K562 (cell line): ENCODE measurements around the gene RAB7A. TPM values are rescaled to one million over a fixed set of nuclear protein-coding genes. Genes with fewer than 3 reads are reported as not detected.

Experiments used
- ARID1B ChIP-seq: fragments of 450-650 bp; IDR thresholded peaks from 2 replicates; pipeline ENCODE4 v1.6.1; 2016; ENCODE audit warnings: antibody characterized with exemption, mild to moderate bottlenecking, inconsistent platforms
- CBX1 ChIP-seq: sonication (generic); IDR thresholded peaks from 2 replicates; pipeline ENCODE4 v1.6.1; 2016; ENCODE audit warnings: antibody characterized with exemption, low read depth, mild to moderate bottlenecking
- EP300 ChIP-seq: IDR thresholded peaks from 2 replicates; pipeline ENCODE4 v1.6.1; 2012; ENCODE audit warnings: low read length, improper control_type of control experiment
- FIP1L1 ChIP-seq: fragments of 200-400 bp; formaldehyde crosslinking; IDR thresholded peaks from 2 replicates; pipeline ENCODE4 v1.6.1; 2018; ENCODE audit warnings: mild to moderate bottlenecking, low read depth, low read length; ENCODE audit not compliant: poor library complexity, severe bottlenecking
- FOXM1 ChIP-seq, 2 experiments: fragments of 450-650 bp in 1 of 2; sonication (generic) in 1 of 2; formaldehyde crosslinking in 1 of 2; IDR thresholded peaks; 2 replicates each; pipeline versions ENCODE4 v1.6.1 to v1.9.0; 2017 to 2022; ENCODE audit warnings: low read depth in 2 of 2, mild to moderate bottlenecking in 2 of 2, missing genetic modification reagents in 1 of 2, moderate library complexity in 1 of 2
- MXI1 ChIP-seq: IDR thresholded peaks from 2 replicates; pipeline ENCODE4 v1.6.1; 2011; ENCODE audit warnings: low read depth, mild to moderate bottlenecking, improper control_type of control experiment, low read length
- TAF9B ChIP-seq: fragments of 450-650 bp; IDR thresholded peaks from 2 replicates; pipeline ENCODE4 v1.6.1; 2018; ENCODE audit warnings: mild to moderate bottlenecking; ENCODE audit not compliant: partially characterized antibody
- ZNF316 ChIP-seq: fragments of 450-650 bp; IDR thresholded peaks from 2 replicates; pipeline ENCODE4 v1.6.1; 2016
- polyA plus RNA-seq, 8 experiments: library from polyadenylated mRNA; depleted of rRNA in 4 of 8; stranded (reverse) in 5 of 8; unstranded in 3 of 8; fragments of >200 nt; fragmentation: Nextera tagmentation in 2 of 8; fragmentation: Illumina TruSeq in 1 of 8; extraction: Ambion mirVana in 2 of 8; extraction: Trizol in 1 of 8; gene quantifications; 2 replicates each; pipeline versions ENCODE4 v1.2.1 to v1.2.3, GENCODE V29; 2011 to 2014; ENCODE audit warnings: inconsistent platforms in 1 of 8, missing spikeins in 1 of 8
- total RNA-seq, 7 experiments: library from RNA; depleted of rRNA in 6 of 7; stranded (reverse); fragments of >200 nt in 6 of 7; fragmentation: Illumina TruSeq in 2 of 7; extraction: Trizol in 2 of 7; gene quantifications; 2 replicates each; pipeline versions ENCODE4 v1.2.1 to v1.2.3, GENCODE V29; 2011 to 2021; ENCODE audit warnings: low replicate concordance in 1 of 7
- TF ChIP-seq, protein P1 (sequence below), 2 experiments: IDR thresholded peaks in 1 of 2; conservative IDR thresholded peaks in 1 of 2; 2 replicates each; pipeline ENCODE4 v1.6.1; 2016; ENCODE audit warnings: low read depth in 2 of 2, mild to moderate bottlenecking in 1 of 2, missing compliant biosample characterization in 1 of 2, missing genetic modification characterization in 1 of 2, moderate library complexity in 1 of 2
- TF ChIP-seq, protein P2 (sequence below): fragments of 450-650 bp; IDR thresholded peaks from 2 replicates; pipeline ENCODE4 v1.6.1; 2016; ENCODE audit warnings: borderline replicate concordance
- TF ChIP-seq, protein P3 (sequence below): sonication (generic); formaldehyde crosslinking; IDR thresholded peaks from 2 replicates; pipeline ENCODE4 v1.8.0; 2022; ENCODE audit warnings: mild to moderate bottlenecking, missing genetic modification reagents
- TF ChIP-seq, protein P4 (sequence below): sonication (generic); formaldehyde crosslinking; IDR thresholded peaks from 2 replicates; pipeline ENCODE4 v1.8.1; 2022; ENCODE audit warnings: missing genetic modification reagents
- TF ChIP-seq, protein P5 (sequence below), 2 experiments: fragments of 450-650 bp; conservative IDR thresholded peaks; 2 replicates each; pipeline ENCODE4 v1.6.1; 2017; ENCODE audit warnings: mild to moderate bottlenecking in 2 of 2, moderate library complexity in 2 of 2

RAB7A gene
- total and polyA plus RNA-seq, 9 of the 15 experiments (the other 6 are each of a cell fraction or from before 2014, with no cell fraction given), result 30.9 to 204 (median 72.8) TPM

DNA sequence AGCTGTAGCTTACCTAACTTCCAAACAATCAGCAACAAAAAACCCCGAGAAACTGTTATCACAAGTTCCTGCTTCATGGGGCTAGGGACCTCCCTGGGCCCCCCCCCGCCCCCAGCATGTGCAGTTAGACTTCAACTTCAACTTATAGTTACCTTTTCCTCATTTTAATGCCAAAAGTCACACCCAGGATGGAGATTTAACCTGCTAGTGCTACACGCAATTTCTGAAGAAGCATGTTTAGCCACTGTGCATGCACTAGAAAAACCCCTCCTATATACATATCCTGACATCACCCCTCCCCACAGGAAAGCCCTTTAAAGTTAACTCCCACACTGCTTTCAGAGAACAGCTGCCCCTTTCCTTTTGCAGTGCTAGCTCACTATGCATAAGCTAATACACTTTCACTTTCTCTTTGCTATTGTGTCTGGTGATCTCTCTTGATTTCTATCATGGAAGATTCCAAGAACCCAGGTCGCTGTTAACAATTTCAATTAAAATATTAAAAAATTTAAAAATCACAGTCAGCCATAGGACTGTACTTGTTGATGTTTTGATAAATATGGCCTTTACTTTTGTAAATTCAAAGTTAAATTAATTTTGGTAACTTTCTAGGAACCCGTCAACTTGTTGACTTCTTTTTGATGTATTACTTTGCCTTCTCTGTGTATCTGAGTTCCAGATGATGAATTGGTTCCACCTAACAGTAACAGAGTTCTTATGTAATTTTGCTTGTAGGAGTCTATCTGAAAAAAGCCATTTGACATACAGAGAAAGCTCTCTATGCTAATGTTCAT, 78.2 kb downstream of the RAB7A start (continued):
- TF ChIP-seq ARID1B (0 out of 2 replicates have a peak, but pooled peaks have one; percentile 17), ZNF316 (no peak), CBX1 (no peak), TAF9B (peak; percentile 96), FIP1L1 (no peak), FOXM1 (IDR thresholded peaks at IDR 0.05; ENCODE audit: low read depth) (peak; percentile 80), FOXM1 (CRISPR knock-in tag; IDR thresholded peaks at IDR 0.05; ENCODE audit: low read depth) (no peak), MXI1 (0 out of 2 replicates have a peak, but pooled peaks have one; percentile 37), EP300 (peak; percentile 16; the same call in 1 of the 2 replicates)
- TF ChIP-seq, protein P1, sequence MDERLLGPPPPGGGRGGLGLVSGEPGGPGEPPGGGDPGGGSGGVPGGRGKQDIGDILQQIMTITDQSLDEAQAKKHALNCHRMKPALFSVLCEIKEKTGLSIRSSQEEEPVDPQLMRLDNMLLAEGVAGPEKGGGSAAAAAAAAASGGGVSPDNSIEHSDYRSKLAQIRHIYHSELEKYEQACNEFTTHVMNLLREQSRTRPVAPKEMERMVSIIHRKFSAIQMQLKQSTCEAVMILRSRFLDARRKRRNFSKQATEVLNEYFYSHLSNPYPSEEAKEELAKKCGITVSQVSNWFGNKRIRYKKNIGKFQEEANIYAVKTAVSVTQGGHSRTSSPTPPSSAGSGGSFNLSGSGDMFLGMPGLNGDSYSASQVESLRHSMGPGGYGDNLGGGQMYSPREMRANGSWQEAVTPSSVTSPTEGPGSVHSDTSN (CRISPR knock-in tag; IDR thresholded peaks at IDR 0.05; ENCODE audit: low read depth), result no peak
- TF ChIP-seq, protein P1 (tag; conservative IDR thresholded peaks at IDR 0.05; ENCODE audit: low read depth), result peak; percentile 72
- TF ChIP-seq, protein P2, sequence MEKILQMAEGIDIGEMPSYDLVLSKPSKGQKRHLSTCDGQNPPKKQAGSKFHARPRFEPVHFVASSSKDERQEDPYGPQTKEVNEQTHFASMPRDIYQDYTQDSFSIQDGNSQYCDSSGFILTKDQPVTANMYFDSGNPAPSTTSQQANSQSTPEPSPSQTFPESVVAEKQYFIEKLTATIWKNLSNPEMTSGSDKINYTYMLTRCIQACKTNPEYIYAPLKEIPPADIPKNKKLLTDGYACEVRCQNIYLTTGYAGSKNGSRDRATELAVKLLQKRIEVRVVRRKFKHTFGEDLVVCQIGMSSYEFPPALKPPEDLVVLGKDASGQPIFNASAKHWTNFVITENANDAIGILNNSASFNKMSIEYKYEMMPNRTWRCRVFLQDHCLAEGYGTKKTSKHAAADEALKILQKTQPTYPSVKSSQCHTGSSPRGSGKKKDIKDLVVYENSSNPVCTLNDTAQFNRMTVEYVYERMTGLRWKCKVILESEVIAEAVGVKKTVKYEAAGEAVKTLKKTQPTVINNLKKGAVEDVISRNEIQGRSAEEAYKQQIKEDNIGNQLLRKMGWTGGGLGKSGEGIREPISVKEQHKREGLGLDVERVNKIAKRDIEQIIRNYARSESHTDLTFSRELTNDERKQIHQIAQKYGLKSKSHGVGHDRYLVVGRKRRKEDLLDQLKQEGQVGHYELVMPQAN, result peak; percentile 80; the same call in 1 of the 2 replicates
- TF ChIP-seq, protein P3, sequence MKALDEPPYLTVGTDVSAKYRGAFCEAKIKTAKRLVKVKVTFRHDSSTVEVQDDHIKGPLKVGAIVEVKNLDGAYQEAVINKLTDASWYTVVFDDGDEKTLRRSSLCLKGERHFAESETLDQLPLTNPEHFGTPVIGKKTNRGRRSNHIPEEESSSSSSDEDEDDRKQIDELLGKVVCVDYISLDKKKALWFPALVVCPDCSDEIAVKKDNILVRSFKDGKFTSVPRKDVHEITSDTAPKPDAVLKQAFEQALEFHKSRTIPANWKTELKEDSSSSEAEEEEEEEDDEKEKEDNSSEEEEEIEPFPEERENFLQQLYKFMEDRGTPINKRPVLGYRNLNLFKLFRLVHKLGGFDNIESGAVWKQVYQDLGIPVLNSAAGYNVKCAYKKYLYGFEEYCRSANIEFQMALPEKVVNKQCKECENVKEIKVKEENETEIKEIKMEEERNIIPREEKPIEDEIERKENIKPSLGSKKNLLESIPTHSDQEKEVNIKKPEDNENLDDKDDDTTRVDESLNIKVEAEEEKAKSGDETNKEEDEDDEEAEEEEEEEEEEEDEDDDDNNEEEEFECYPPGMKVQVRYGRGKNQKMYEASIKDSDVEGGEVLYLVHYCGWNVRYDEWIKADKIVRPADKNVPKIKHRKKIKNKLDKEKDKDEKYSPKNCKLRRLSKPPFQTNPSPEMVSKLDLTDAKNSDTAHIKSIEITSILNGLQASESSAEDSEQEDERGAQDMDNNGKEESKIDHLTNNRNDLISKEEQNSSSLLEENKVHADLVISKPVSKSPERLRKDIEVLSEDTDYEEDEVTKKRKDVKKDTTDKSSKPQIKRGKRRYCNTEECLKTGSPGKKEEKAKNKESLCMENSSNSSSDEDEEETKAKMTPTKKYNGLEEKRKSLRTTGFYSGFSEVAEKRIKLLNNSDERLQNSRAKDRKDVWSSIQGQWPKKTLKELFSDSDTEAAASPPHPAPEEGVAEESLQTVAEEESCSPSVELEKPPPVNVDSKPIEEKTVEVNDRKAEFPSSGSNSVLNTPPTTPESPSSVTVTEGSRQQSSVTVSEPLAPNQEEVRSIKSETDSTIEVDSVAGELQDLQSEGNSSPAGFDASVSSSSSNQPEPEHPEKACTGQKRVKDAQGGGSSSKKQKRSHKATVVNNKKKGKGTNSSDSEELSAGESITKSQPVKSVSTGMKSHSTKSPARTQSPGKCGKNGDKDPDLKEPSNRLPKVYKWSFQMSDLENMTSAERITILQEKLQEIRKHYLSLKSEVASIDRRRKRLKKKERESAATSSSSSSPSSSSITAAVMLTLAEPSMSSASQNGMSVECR (CRISPR knock-in tag), result no peak
- TF ChIP-seq, protein P4, sequence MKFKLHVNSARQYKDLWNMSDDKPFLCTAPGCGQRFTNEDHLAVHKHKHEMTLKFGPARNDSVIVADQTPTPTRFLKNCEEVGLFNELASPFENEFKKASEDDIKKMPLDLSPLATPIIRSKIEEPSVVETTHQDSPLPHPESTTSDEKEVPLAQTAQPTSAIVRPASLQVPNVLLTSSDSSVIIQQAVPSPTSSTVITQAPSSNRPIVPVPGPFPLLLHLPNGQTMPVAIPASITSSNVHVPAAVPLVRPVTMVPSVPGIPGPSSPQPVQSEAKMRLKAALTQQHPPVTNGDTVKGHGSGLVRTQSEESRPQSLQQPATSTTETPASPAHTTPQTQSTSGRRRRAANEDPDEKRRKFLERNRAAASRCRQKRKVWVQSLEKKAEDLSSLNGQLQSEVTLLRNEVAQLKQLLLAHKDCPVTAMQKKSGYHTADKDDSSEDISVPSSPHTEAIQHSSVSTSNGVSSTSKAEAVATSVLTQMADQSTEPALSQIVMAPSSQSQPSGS (CRISPR knock-in tag), result no peak
- TF ChIP-seq, protein P5, sequence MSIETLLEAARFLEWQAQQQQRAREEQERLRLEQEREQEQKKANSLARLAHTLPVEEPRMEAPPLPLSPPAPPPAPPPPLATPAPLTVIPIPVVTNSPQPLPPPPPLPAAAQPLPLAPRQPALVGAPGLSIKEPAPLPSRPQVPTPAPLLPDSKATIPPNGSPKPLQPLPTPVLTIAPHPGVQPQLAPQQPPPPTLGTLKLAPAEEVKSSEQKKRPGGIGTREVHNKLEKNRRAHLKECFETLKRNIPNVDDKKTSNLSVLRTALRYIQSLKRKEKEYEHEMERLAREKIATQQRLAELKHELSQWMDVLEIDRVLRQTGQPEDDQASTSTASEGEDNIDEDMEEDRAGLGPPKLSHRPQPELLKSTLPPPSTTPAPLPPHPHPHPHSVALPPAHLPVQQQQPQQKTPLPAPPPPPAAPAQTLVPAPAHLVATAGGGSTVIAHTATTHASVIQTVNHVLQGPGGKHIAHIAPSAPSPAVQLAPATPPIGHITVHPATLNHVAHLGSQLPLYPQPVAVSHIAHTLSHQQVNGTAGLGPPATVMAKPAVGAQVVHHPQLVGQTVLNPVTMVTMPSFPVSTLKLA (conservative IDR thresholded peaks at IDR 0.05), result peak; percentile 72 to 87
